PC-9 (cell line): ENCODE data around the gene SPATA46. TPM values are rescaled to one million over a fixed set of nuclear protein-coding genes. Genes with fewer than 3 reads are reported as not detected.

Experiments
- BruUV-seq: library from RNA; stranded (reverse); fragments of 400-500 nt; replicated peaks from 2 replicates; lab custom pipeline; 2021; lab: Mats Ljungman, UMichigan
- CTCF ChIA-PET: fragments of 300-600 bp; sonication (Branson Sonifier 250); formaldehyde crosslinking; loops from one replicate; lab custom pipeline; 2022; ENCODE audit warnings: antibody characterized with exemption; lab: Charles Lee
- POLR2A ChIA-PET: fragments of 300-600 bp; sonication (Branson Sonifier 250); formaldehyde crosslinking; loops from one replicate; lab custom pipeline; 2022; ENCODE audit warnings: antibody characterized with exemption; ENCODE audit not compliant: unreplicated experiment; lab: Charles Lee
- DNase-seq, 2 experiments: peaks; one replicate each; pipeline versions ENCODE4 v3.0.0 to v3.0.0-alpha.2; 2015 to 2022; ENCODE audit warnings: mixed read lengths in 1 of 2
- H2AFZ ChIP-seq: fragments of 200-600 bp; sonication (generic); 2 replicates; pipeline ENCODE4 v1.8.1; 2017; ENCODE audit warnings: antibody characterized with exemption
- H3F3A ChIP-seq: fragments of 200-600 bp; sonication (generic); 2 replicates; pipeline ENCODE4 v1.8.1; 2017; ENCODE audit warnings: antibody characterized with exemption, mild to moderate bottlenecking, low read depth; ENCODE audit not compliant: insufficient read depth
- H3K27ac ChIP-seq: fragments of 200-600 bp; sonication (generic); 2 replicates; pipeline ENCODE4 v1.6.1; 2016; ENCODE audit warnings: mixed run types
- H3K27me3 ChIP-seq: fragments of 200-600 bp; sonication (generic); 2 replicates; pipeline ENCODE4 v1.6.1; 2016; ENCODE audit warnings: low read depth, mixed run types; ENCODE audit not compliant: insufficient read depth
- H3K36me3 ChIP-seq: fragments of 200-600 bp; sonication (generic); 2 replicates; pipeline ENCODE4 v1.6.1; 2016; ENCODE audit warnings: low read depth, mixed run types
- H3K4me1 ChIP-seq: fragments of 200-600 bp; sonication (generic); replicated peaks from 2 replicates; pipeline ENCODE4 v1.6.1; 2016; ENCODE audit warnings: mixed run types; ENCODE audit not compliant: insufficient read depth
- H3K4me2 ChIP-seq: fragments of 200-600 bp; sonication (generic); 2 replicates; pipeline ENCODE4 v1.6.1; 2017; ENCODE audit warnings: mixed run types
- H3K4me3 ChIP-seq: fragments of 200-600 bp; sonication (generic); 2 replicates; pipeline ENCODE4 v1.6.1; 2016; ENCODE audit warnings: mixed run types
- H3K79me2 ChIP-seq: fragments of 200-600 bp; sonication (generic); 2 replicates; pipeline ENCODE4 v1.6.1; 2017; ENCODE audit warnings: low read depth, mixed run types
- H3K9me2 ChIP-seq: fragments of 200-600 bp; sonication (generic); 2 replicates; pipeline ENCODE4 v1.8.1; 2017; ENCODE audit warnings: mild to moderate bottlenecking; ENCODE audit not compliant: insufficient read depth
- H3K9me3 ChIP-seq: fragments of 200-600 bp; sonication (generic); 2 replicates; pipeline ENCODE4 v1.8.1; 2016; ENCODE audit warnings: low read depth; ENCODE audit not compliant: insufficient read depth
- H4K20me1 ChIP-seq: fragments of 200-600 bp; sonication (generic); 2 replicates; pipeline ENCODE4 v1.8.1; 2017; ENCODE audit not compliant: insufficient read depth
- EZH2 ChIP-seq: fragments of 200-600 bp; sonication (generic); IDR thresholded peaks from 2 replicates; pipeline ENCODE4 v1.8.0; 2017; ENCODE audit warnings: antibody characterized with exemption, low read depth
- intact Hi-C: fragments of 100-400 bp; cut with micrococcal nuclease; formaldehyde crosslinking; loops from one replicate; pipeline ENCODE4 v1.10.0; 2022; ENCODE audit not compliant: unreplicated experiment
- total RNA-seq: library from RNA; stranded (reverse); gene quantifications from 2 replicates; pipeline ENCODE4 v1.2.3, GENCODE V29; 2021
- TF ChIP-seq, protein P1 (sequence below): fragments of 200-600 bp; sonication (generic); conservative IDR thresholded peaks from 2 replicates; pipeline ENCODE4 v1.6.1; 2017; ENCODE audit warnings: mixed run types, antibody characterized with exemption, mild to moderate bottlenecking, moderate library complexity

The SPATA46 gene
- total RNA-seq, 1 experiment from 2014 or later = not detected

GRCh38 chr1:162387226-162388082 lies 10.8 kb upstream of the SPATA46 start:
- Histone ChIP-seq H2AFZ (no peak overlapping the region), H3K27ac (no peak overlapping the region), H3K36me3 (peaks cover 19% of the 10 kb centered on the region), H3K27me3 (no peaks in the 10 kb centered on the region), H3F3A (peaks cover 4% of the 10 kb centered on the region; the same call in 1 of the 2 replicates), H3K9me3 (no peaks in the 10 kb centered on the region), H3K4me2 (no peak overlapping the region), H3K4me1 (no peaks in the 10 kb centered on the region), H3K9me2 (no peaks in the 10 kb centered on the region), H3K79me2 (no peaks in the 10 kb centered on the region), H3K4me3 (no peak overlapping the region), H4K20me1 (no peaks in the 10 kb centered on the region)
- intact Hi-C loops = loop anchor here (2.0 kb wide), 1 partner anchor 103 kb away; no protein-coding TSS in a partner anchor
- BruUV-seq = no TSS peak
- no peak for DNase-seq
- ChIA-PET CTCF (no interaction called here), POLR2A (no interaction called here)
- no peak for TF ChIP-seq EZH2
- TF ChIP-seq, protein P1, sequence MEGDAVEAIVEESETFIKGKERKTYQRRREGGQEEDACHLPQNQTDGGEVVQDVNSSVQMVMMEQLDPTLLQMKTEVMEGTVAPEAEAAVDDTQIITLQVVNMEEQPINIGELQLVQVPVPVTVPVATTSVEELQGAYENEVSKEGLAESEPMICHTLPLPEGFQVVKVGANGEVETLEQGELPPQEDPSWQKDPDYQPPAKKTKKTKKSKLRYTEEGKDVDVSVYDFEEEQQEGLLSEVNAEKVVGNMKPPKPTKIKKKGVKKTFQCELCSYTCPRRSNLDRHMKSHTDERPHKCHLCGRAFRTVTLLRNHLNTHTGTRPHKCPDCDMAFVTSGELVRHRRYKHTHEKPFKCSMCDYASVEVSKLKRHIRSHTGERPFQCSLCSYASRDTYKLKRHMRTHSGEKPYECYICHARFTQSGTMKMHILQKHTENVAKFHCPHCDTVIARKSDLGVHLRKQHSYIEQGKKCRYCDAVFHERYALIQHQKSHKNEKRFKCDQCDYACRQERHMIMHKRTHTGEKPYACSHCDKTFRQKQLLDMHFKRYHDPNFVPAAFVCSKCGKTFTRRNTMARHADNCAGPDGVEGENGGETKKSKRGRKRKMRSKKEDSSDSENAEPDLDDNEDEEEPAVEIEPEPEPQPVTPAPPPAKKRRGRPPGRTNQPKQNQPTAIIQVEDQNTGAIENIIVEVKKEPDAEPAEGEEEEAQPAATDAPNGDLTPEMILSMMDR = no peak

GRCh38 chr1:162386292-162387225 lies 9.9 kb upstream of the SPATA46 start:
- intact Hi-C loops = no loop called here
- no peak for TF ChIP-seq EZH2
- TF ChIP-seq, protein P1 = no peak
- Histone ChIP-seq H4K20me1 (no peaks in the 10 kb centered on the region), H3K4me2 (no peak overlapping the region), H3K4me1 (peaks cover 6% of the 10 kb centered on the region), H2AFZ (no peak overlapping the region), H3K27ac (no peak overlapping the region), H3F3A (peaks cover 6% of the 10 kb centered on the region; the same call in 1 of the 2 replicates), H3K36me3 (peaks cover 19% of the 10 kb centered on the region), H3K79me2 (no peaks in the 10 kb centered on the region), H3K27me3 (no peaks in the 10 kb centered on the region), H3K9me2 (no peaks in the 10 kb centered on the region), H3K4me3 (no peak overlapping the region), H3K9me3 (no peaks in the 10 kb centered on the region)
- no TSS peak for BruUV-seq
- ChIA-PET POLR2A (no interaction called here), CTCF (no interaction called here)
- DNase-seq = no peak

DNA sequence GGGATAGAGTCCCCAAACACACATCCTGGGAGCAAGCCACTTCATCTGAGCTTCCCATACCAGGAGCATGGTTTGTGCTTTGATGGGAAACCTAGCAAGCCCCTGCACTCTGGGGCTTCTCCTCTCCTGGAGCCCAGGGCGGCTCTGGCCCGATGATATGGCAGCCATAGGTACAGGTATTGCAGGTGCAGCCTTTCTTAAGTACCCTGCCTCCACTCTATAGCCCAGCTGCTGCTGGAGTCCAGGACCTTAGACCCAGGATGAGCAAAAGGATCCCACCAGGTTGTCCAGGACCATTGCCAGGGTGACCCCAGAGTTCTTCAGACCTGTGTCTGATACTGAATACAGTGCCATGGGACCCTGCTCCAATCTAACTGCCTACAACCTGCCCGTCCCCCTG lies 9.0 kb upstream of the SPATA46 start:
- CTCF ChIA-PET = no interaction called here
- no TSS peak for BruUV-seq
- Histone ChIP-seq H3F3A (peaks cover 5% of the 10 kb centered on the region; the same call in 1 of the 2 replicates), H3K36me3 (peaks cover 19% of the 10 kb centered on the region), H4K20me1 (no peaks in the 10 kb centered on the region), H2AFZ (no peak overlapping the region), H3K9me2 (no peaks in the 10 kb centered on the region), H3K4me3 (no peak overlapping the region), H3K4me2 (no peak overlapping the region), H3K4me1 (peaks cover 14% of the 10 kb centered on the region), H3K27ac (no peak overlapping the region), H3K27me3 (no peaks in the 10 kb centered on the region), H3K79me2 (no peaks in the 10 kb centered on the region), H3K9me3 (no peaks in the 10 kb centered on the region)
- DNase-seq = no peak
- TF ChIP-seq, protein P1 = no peak
- no peak for TF ChIP-seq EZH2
- intact Hi-C loops = no loop called here
- POLR2A ChIA-PET = no interaction called here
